Activated CD4-positive, alpha-beta T cell treated with anti-CD3 and anti-CD28 coated beads, Interleukin-2, amount 10 ng/mL, durations not matched to agents 7 days and 5 days (primary cell): ENCODE results near the gene DMD. TPM values are rescaled to one million over a fixed set of nuclear protein-coding genes. Genes with fewer than 3 reads are reported as not detected.

Experiments used
- CTCF ChIA-PET: fragments of 350-600 bp; sonication (Branson Sonifier 250); formaldehyde crosslinking; loops from one replicate; lab custom pipeline; 2021; ENCODE audit warnings: antibody characterized with exemption; lab: Charles Lee
- POLR2A ChIA-PET: fragments of 350-600 bp; sonication (Branson Sonifier 250); formaldehyde crosslinking; loops from one replicate; lab custom pipeline; 2021; ENCODE audit warnings: antibody characterized with exemption; lab: Charles Lee
- DNase-seq: peaks from one replicate; pipeline ENCODE4 v3.0.0-alpha.2; 2020
- H3K27ac Mint-ChIP-seq: one replicate; pipeline ENCODE4 v1.8.0; 2021; ENCODE audit warnings: mild to moderate bottlenecking, moderate library complexity, mixed read lengths
- H3K27me3 Mint-ChIP-seq: one replicate; pipeline ENCODE4 v1.8.0; 2021; ENCODE audit warnings: mixed read lengths
- H3K36me3 Mint-ChIP-seq: one replicate; pipeline ENCODE4 v1.8.0; 2021; ENCODE audit warnings: low read depth, mixed read lengths
- H3K4me1 Mint-ChIP-seq: one replicate; pipeline ENCODE4 v1.8.0; 2021; ENCODE audit warnings: mixed read lengths
- H3K4me3 Mint-ChIP-seq: one replicate; pipeline ENCODE4 v1.8.0; 2021; ENCODE audit warnings: mild to moderate bottlenecking, moderate library complexity, mixed read lengths
- H3K9me3 Mint-ChIP-seq: one replicate; pipeline ENCODE4 v1.8.0; 2021; ENCODE audit warnings: mixed read lengths
- total RNA-seq, 2 experiments: library from RNA; stranded (reverse); gene quantifications; one replicate each; pipeline ENCODE4 v1.2.3, GENCODE V29; 2021

The DMD gene
- total RNA-seq, 2 experiments from 2014 or later = 0.57 to 0.83 TPM

DNA sequence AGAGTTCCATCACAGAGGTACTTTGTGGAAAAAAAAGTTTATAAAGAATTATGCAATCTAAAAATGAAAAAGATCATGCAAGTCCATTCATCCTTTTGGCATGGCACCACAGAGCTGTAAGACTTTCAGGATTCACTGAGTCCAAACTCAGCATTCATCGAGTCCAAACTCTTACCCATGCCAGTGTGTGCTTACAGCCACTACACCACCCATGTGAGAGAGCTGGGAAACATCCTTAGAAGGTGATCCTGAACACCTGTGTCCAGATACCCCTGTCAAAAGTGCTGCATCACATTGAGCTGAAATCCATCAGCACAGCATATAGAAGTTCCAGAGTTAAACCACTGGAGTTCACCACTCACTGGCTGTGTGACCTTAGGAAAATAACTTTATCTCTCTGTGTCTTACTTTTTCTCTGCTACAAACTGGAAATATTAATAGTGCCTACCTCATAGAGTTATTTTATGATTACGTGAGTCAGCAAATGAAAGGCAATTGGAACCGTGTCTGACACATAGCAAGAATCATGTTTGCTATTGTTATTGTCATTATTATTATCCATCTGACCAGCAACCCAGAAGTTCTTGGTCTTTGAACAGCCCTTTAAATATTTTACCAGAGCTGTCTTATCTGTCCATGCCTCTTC is 2024.5 kb downstream of the DMD start:
- Mint-ChIP-seq H3K27ac (no peak overlapping the region), H3K27me3 (no peaks in the 10 kb centered on the region), H3K9me3 (no peaks in the 10 kb centered on the region), H3K36me3 (no peaks in the 10 kb centered on the region), H3K4me1 (no peaks in the 10 kb centered on the region), H3K4me3 (no peak overlapping the region)
- DNase-seq = no peak
- ChIA-PET POLR2A (no interaction called here), CTCF (no interaction called here)

DNA sequence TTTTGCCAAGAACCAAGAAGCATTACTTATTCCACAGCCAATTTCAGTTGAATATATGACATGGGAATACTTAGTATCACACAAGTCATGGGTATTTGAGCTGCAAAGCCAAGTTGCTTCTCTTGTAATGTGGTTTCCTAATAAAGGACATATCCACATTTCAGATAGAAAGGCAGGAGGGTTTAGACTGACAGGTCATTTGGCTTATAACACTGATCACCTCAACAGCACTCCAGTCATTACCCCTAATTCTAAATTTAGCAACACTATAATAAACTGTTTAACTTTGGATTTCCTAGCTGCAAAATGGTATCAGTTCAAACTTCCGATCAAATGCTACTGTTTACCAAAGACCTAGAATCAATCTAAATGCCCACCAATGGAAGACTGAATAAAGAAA is 2025.5 kb downstream of the DMD start:
- Mint-ChIP-seq H3K9me3 (no peaks in the 10 kb centered on the region), H3K4me1 (no peaks in the 10 kb centered on the region), H3K27ac (no peak overlapping the region), H3K27me3 (no peaks in the 10 kb centered on the region), H3K36me3 (no peaks in the 10 kb centered on the region), H3K4me3 (no peak overlapping the region)
- ChIA-PET CTCF (no interaction called here), POLR2A (interaction anchor here (0.6 kb wide), 1 partner anchor 243 kb away, joined by 3 read pairs; no protein-coding TSS in a partner anchor)
- DNase-seq = no peak

GRCh38 chrX:31181377-31182000 is 2029.9 kb downstream of the DMD start:
- H3K4me1 Mint-ChIP-seq = peaks cover 5% of the 10 kb centered on the region
- H3K27me3 Mint-ChIP-seq = no peaks in the 10 kb centered on the region

DNA sequence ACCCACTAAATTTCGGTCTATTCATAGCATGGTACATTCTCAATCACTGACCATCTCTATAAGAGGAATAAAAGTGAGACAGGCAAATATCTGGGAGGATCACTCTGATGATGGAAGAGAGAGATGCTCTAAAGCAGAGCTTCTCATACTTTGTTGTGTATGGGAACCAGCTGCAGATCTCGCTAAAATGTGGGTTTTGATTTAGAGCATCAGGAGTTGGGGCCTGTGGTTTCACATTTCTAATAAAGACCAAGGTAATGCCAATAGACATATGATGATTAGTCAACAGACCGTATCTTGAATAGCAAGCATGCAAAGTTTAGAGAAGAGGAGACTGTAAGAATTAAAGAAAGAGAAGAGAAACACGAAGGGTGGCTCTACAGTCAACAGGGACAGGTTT is 2032.1 kb downstream of the DMD start:
- CTCF ChIA-PET = no interaction called here
- Mint-ChIP-seq H3K4me1 (peaks cover 5% of the 10 kb centered on the region), H3K36me3 (no peaks in the 10 kb centered on the region), H3K4me3 (no peak overlapping the region), H3K9me3 (no peaks in the 10 kb centered on the region), H3K27me3 (no peaks in the 10 kb centered on the region), H3K27ac (no peak overlapping the region)
- POLR2A ChIA-PET = no interaction called here
- no peak for DNase-seq

More at GRCh38 chrX:31181377-31182000, 2029.9 kb downstream of the DMD start:
- ChIA-PET CTCF (interaction anchor here (0.8 kb wide), 1 partner anchor 16 kb away, joined by 3 read pairs; no protein-coding TSS in a partner anchor), POLR2A (no interaction called here)
- Mint-ChIP-seq H3K9me3 (no peaks in the 10 kb centered on the region), H3K27ac (no peak overlapping the region), H3K36me3 (no peaks in the 10 kb centered on the region), H3K4me3 (no peak overlapping the region)
- no peak for DNase-seq

- CTCF ChIA-PET = no interaction called here
- POLR2A ChIA-PET = no interaction called here
- peaks cover 5% of the 10 kb centered on the region for H3K4me1 Mint-ChIP-seq
Observed at GRCh38 chrX:31178769-31179125, 2032.6 kb downstream of the DMD start.

DNA sequence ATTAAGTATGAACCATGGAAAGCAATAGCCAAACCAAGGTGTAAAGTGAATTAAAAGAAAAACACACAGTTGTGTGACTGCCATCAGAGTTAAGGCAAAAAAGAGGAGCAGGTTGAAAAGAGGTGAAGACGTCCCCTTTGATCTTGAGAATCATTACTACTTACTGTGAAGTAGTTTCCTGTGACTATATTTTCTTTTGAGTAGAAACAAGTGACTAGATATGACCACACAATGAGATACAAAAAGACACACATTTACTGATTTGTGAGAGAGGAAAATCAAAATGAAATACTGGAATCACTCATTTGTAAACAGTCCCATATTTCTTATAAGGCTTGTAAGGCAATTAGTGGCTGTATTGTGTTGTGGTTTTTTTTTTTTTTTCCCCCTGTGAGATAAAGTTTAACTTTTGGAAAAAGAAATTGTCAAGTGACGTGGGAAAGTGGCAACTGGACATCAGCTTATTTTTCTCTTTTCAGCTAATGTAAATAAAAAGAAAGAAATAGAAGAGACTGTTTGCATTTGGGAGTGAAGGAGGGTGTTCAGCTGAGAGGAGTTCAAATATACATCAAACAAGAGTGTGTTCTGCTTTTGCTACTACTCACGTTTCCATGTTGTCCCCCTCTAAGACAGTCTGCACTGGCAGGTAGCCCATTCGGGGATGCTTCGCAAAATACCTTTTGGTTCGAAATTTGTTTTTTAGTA is 2033.1 kb downstream of the DMD start:
- DNase-seq = no peak
- CTCF ChIA-PET = no interaction called here
- Mint-ChIP-seq H3K27me3 (no peaks in the 10 kb centered on the region), H3K9me3 (no peaks in the 10 kb centered on the region), H3K27ac (no peak overlapping the region), H3K36me3 (no peaks in the 10 kb centered on the region), H3K4me3 (no peak overlapping the region), H3K4me1 (peaks cover 5% of the 10 kb centered on the region)
- POLR2A ChIA-PET = no interaction called here

More at GRCh38 chrX:31178769-31179125, 2032.6 kb downstream of the DMD start:
- no peak overlapping the region for H3K4me3 Mint-ChIP-seq
- no peaks in the 10 kb centered on the region for H3K36me3 Mint-ChIP-seq
- no peaks in the 10 kb centered on the region for H3K27me3 Mint-ChIP-seq
- no peak for DNase-seq
- H3K9me3 Mint-ChIP-seq = no peaks in the 10 kb centered on the region
- no peak overlapping the region for H3K27ac Mint-ChIP-seq

DNA sequence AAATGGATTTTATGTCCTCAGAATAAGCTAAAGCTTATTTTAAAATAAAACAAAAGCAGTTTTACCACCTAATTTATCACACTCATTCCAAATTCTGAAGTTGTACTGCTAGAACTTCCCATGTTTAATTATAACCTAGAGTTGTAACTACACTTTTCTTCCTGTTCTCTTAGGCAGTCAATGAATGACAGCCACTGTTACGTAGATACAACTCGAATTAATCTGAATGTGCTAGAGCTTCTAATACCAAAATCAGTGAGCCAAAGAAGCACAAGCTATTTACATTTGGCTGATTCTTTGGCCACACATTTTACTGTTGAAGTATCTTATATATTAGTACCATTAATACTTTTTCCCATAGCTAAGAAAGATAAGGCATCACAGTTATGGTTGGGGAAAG is 2040.6 kb downstream of the DMD start:
- DNase-seq = no peak
- CTCF ChIA-PET = no interaction called here
- Mint-ChIP-seq H3K36me3 (no peaks in the 10 kb centered on the region), H3K9me3 (no peaks in the 10 kb centered on the region), H3K4me1 (no peaks in the 10 kb centered on the region), H3K27me3 (no peaks in the 10 kb centered on the region), H3K4me3 (no peak overlapping the region), H3K27ac (no peak overlapping the region)
- POLR2A ChIA-PET = no interaction called here

DNA sequence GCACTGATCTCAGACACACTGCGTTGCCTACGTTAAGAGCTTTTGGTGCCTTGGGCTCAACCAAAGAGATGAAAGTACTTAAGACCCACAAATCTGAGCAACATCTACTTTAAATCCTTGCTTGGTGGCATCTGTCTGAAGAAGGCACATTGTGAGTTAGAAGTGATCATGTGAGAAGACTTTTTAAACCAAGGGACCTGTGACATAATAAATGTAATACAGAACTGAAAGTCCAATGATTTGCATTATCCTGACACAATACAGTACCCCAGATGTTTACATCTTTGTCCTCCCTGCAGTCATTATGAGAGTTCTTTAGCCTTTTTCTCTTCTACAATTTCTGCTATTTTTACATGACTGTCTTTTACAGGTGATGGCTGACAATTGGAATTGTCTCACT is 2042.8 kb downstream of the DMD start:
- Mint-ChIP-seq H3K36me3 (no peaks in the 10 kb centered on the region), H3K9me3 (peaks cover 3% of the 10 kb centered on the region), H3K27ac (no peak overlapping the region), H3K27me3 (no peaks in the 10 kb centered on the region), H3K4me3 (no peak overlapping the region), H3K4me1 (no peaks in the 10 kb centered on the region)
- CTCF ChIA-PET = interaction anchor here (0.9 kb wide), 1 partner anchor 8 kb away, joined by 3 read pairs; no protein-coding TSS in a partner anchor
- POLR2A ChIA-PET = no interaction called here
- DNase-seq = no peak

- no peaks in the 10 kb centered on the region for H3K4me1 Mint-ChIP-seq
- H3K9me3 Mint-ChIP-seq = peaks cover 3% of the 10 kb centered on the region
- H3K36me3 Mint-ChIP-seq = no peaks in the 10 kb centered on the region
- no peak for DNase-seq
- ChIA-PET CTCF (no interaction called here), POLR2A (no interaction called here)
- H3K27me3 Mint-ChIP-seq = peaks cover under 1% of the 10 kb centered on the region
- H3K27ac Mint-ChIP-seq = no peak overlapping the region
- no peak overlapping the region for H3K4me3 Mint-ChIP-seq
Observed at GRCh38 chrX:31166832-31167231, 2044.5 kb downstream of the DMD start.

DNA sequence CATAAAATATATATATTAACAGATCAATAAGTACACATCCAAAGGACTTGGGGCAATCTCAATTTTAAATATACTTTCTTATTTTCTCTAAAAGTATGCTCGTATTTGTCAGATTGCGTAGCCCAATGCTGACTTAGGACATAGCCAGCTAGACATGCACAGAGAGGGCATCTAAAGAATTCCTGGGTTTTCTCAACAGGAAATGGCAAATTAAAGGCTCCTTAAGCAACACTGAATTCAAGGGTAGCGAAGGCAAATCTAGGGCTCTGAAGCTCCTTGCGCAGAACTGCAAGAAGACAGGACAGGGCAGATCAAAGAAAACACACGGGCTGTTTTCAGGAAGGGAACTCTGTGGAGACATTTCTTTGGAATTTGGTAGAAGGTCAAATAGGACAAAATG is 2044.9 kb downstream of the DMD start:
- ChIA-PET CTCF (no interaction called here), POLR2A (no interaction called here)
- Mint-ChIP-seq H3K36me3 (no peaks in the 10 kb centered on the region), H3K4me1 (no peaks in the 10 kb centered on the region), H3K27ac (no peak overlapping the region), H3K9me3 (peaks cover 6% of the 10 kb centered on the region), H3K27me3 (peaks cover 2% of the 10 kb centered on the region), H3K4me3 (no peak overlapping the region)
- DNase-seq = no peak

GRCh38 chrX:31165241-31166035 is 2045.9 kb downstream of the DMD start:
- no peak overlapping the region for H3K4me3 Mint-ChIP-seq
- no peak for DNase-seq
- H3K36me3 Mint-ChIP-seq = no peaks in the 10 kb centered on the region
- POLR2A ChIA-PET = no interaction called here
- no peaks in the 10 kb centered on the region for H3K4me1 Mint-ChIP-seq
- peaks cover 2% of the 10 kb centered on the region for H3K27me3 Mint-ChIP-seq
- H3K27ac Mint-ChIP-seq = no peak overlapping the region
- CTCF ChIA-PET = no interaction called here
- peaks cover 6% of the 10 kb centered on the region for H3K9me3 Mint-ChIP-seq

- no peaks in the 10 kb centered on the region for H3K36me3 Mint-ChIP-seq
- no peak overlapping the region for H3K4me3 Mint-ChIP-seq
- CTCF ChIA-PET = no interaction called here
- POLR2A ChIA-PET = no interaction called here
- no peaks in the 10 kb centered on the region for H3K27me3 Mint-ChIP-seq
- no peak for DNase-seq
- no peaks in the 10 kb centered on the region for H3K9me3 Mint-ChIP-seq
- H3K27ac Mint-ChIP-seq = no peak overlapping the region
- no peaks in the 10 kb centered on the region for H3K4me1 Mint-ChIP-seq
Observed at GRCh38 chrX:31154946-31155345, 2056.4 kb downstream of the DMD start.
